IPS-11a (cell line): ENCODE measurements around the gene BUB1.
"Not testable (repeated sequence)": the region's sequence is repeated elsewhere in the genome, so short reads cannot be mapped to it uniquely, and the experiment has no call there.

ENCODE experiments used
- H3K4me3 ChIP-seq: one replicate; pipeline ENCODE4 v1.5.1; 2013; ENCODE audit warnings: low read depth, low read length, control low read depth

The BUB1 gene

DNA sequence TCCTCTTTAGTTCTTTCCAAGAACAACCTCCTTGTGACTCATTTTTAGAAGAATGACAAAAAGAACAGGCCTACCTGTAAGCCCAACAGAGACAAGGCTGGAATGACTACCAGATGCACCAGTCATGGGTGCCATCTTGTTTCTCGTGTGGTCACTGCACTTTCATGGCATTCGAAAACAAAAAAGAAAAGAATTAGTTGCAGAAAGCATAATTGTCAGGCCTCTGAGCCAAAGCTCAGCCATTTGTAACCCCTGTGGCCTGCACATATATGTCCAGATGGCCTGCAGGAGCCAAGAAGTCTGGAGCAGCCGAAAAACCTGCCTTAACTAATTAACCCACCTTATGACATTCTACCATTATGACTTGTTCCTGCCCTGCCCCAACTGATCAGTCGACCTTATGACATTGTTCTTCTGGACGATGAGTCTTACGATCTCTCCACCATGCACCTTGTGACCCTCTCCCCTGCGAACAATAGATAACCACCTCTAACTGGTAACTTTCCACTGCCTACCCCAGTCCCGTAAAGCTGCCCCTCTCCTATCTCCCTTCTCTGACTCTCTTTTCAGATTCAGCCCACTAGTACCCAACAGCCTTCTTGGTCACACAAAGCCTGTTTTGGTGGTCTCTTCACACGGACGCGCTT lies 13.9 kb upstream of the BUB1 start:
- H3K4me3 ChIP-seq: no peak overlapping the region

DNA sequence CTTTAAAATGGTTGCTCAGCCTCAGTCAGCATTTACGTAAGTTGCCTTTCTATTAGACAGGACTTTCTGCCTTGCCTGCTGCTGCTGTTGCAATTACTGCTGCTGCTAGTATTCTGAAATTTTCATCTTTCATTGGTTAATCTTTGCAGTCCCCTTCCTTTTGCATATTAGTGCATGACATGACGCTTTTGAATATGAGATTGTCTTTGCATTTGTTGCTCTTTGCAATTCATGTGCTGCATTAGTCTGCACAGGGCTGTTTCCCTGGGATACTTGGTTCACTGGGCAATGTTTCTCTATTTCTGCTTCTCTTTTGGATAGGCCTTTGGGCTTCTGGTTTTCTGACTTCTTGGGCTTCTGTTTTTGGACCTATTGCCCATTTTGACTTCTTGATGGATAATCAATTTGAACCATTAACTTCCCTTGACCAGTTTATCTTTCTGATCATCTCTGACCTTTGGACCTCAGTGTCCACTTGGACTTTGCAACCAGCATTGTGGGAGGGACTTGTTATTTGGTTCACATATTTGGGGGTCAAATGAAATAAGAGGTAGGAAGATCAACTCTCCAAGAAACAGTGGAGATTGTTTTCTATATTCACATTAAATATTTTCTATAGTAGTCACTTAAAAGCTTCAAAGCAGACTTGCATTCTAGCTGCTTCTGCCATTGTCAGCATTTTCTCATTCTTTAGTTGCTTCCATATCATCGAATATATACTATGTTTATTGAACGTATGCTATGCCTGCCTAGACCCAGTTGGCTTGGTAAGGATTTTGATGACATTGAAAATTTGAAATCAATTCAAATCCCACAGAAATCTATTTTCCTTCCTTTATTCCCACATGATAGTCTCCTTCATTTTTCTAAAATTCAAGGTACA lies 12.5 kb upstream of the BUB1 start:
- H3K4me3 ChIP-seq: no peak overlapping the region

DNA sequence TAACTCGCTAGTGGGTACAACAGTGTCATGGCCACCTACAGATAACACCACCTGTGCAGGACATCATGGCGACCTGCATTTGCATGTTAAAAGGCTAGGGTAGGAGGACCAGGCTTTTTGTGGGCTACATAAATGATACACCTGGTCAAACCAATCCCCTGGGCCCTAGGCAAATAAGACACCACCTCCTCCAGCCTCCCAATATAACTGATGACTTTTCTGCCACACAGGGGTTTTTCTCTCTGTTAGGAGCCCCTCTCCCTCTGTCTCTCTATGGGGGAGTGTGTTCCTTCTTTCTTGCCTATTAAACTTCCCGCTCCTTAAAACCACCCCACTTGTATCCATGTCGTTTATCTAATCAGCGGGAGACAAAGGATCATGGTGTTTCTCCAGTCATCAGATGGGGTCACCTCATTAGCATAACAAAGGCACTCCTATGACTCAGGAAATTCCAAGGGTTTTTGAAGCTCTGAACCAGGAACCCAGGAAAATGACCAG lies 10.8 kb upstream of the BUB1 start:
- H3K4me3 ChIP-seq: no peak overlapping the region

DNA sequence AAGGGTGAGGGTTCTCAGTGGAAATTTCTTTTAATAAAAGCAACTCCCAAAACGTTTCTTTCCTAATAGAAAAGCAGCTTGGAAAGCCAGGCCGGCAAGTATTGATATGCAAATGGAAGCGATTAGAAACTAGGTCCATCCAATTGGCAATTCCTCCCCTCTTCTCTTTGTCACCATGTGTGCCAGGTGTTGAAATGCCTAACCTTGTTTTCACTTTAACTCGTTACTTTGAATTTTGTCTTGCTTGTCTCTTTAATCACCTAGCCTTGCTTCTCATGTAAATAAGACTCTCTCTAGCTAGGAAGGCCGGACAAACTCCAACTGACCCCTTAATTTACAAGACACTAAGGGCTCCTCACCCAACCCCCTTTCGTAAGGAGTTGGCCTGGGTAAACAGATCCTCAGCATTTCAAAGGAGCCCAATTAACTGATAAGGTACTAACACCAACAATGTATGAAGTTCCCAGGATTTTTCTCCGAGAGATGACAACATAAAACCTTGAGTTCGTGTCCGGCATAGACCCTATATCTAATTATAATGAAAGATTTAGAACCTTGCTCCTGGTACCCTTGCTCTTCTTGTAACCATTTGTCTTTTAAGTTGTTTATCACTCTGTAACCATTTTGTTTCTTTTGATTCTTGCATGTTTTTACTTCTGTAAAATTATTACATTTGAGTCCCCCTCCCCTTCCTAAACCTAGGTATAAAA lies 10.1 kb upstream of the BUB1 start:
- not testable (repeated sequence) for H3K4me3 ChIP-seq

DNA sequence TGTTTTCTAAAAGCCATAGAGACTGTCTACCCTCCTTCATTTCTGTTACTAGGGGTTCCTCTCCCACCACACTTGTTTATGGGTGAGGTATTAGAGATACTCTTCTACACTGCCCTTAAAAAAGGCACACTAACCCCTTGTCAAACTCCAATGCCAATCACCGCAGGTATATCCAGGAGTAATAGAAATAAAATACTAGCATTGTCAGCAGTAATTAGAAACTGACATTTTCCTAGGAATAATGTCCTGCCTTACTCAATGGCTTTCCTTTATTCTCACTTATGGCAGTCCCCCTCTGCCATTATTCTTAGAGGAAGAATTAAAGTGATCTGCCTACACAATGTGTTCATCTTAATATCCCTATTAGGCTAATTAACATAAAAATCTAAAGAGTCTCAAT lies 5.0 kb upstream of the BUB1 start:
- H3K4me3 ChIP-seq: no peak overlapping the region

DNA sequence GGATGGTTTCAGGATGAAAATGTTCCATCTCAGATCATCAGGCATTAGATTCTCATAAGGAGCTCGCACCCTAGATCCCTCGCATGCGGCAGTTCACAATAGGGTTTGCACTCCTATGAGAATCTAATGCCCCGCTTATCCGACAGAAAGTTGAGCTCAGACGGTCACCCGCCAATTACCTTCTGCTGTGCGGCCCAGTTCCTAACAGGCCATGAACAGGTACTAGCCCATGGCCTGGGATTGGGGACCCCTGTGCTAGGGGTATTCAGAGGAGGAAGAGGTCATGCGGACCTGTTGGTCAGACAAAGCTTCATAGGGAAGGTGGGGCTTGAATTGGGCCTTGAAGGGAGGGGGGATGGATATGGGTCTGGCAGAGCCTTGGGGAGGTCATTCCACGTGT lies 4.4 kb upstream of the BUB1 start:
- H3K4me3 ChIP-seq: no peak overlapping the region

DNA sequence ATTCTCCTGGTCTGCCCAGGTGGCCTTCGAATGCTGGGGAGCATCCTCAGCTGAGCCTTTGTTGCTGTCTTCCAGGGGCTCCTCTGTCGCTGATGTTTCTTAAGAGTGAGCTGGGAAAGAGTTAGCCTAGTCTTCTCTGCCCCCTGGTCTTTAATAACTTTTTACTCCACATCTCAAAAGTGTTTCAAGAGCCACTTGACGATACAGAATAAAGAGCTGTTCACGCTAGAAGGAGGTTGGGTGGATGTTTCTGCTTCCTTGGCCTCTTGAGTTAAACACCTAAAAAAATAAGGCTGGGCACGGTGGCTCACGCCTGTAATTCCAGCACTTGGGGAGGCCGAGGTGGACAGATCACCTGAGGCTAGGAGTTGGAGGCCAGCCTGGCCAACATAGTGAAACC lies 2.8 kb upstream of the BUB1 start:
- no peak overlapping the region for H3K4me3 ChIP-seq

DNA sequence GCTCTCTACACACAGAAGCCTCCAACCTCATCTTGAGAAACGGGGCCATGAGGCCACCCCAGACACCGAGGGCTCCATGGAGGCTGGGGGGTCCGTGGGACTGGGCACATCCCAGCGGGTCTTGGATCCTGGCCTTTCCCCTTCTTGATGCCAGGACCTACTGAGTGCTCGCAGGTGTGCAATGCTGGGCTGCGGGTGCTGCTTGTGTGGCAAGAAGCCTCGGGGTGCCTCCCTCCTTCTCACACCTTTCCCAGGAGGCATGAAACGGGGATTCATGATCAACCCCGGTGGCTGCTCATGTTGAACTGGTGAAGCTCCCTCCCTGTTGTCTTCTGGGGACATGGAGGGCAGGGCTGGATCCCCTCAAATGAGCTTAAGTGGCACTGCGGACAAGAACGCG lies 2.0 kb upstream of the BUB1 start:
- H3K4me3 ChIP-seq: no peak overlapping the region

DNA sequence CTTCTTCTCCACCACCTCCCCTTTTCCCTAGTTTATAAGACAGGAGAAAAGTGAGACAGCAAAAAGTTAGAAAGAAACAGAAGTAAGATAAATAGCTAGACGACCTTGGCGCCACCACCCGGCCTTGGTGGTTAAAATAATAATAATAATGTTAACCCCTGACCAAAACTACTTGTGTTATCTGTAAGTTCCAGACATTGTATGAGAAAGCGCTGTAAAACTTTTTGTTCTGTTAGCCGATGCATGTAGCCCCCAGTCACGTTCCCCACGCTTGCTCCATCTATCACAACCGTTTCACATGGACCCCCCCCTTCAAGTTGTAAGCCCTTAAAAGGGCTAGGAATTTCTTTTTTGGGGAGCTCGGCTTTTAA lies 1.5 kb upstream of the BUB1 start:
- no peak overlapping the region for H3K4me3 ChIP-seq

DNA sequence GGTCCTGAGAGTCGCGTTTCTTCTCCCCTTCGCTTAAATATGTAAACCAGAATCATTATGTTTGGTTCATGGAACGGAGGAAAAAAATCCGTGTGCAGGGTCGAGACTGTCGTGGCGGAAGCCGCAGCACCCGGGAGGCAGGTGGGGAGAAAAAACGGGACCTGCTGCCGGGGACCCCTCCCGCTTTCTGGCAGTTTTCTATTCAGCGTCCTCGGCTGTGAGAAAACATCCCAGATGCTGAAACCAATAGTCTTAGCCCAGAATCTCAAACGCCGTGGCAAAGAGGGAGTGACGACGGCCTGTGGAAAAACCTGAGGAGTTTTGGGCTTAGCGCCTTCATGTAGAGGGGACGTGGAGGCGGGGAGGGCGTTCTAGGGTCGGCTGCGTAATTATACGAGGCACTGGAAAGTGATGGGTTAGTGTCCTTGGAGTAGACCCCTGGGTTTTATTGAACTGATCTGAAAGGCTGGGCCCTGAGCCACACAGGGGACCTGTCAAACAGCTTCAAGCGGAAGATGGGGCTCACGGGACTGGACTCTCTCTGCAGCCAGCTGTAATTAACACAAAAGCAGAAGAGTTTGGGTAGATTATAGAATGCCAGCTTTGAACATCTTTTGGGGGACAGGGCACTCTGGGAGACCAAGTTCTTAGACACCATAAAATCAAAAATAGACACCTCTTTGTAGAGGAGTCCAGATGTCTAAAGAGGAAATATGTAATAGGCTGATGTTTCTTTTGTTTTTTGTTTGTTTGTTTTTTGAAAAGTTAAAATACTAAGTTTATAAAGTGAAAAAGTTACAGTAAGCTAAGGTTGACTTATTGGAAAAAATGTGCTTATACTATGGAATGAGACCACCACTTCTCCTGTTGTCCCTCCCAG lies 834 bp upstream of the BUB1 start:
- H3K4me3 ChIP-seq: peak overlapping the region; percentile 90

DNA sequence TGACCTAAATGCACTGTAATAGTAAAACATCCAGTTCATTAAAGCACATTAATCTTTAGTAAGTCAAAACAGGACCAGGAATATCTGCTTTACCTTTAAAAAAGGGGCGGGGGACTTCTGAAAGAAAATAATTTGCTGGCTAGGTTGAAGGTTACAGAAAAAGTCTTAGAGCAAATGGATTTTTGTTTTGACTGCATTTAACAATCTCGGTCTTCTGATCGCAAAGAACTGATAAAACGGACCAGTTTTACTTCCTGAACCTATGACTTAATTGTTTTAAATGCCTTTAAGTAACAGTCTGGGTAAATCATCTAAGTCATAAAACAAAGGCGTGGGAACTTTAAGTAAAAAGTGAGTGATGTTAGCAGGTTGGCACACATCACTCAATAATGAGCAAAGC lies 783 bp downstream of the BUB1 start:
- peak overlapping the region; percentile 90 for H3K4me3 ChIP-seq

DNA sequence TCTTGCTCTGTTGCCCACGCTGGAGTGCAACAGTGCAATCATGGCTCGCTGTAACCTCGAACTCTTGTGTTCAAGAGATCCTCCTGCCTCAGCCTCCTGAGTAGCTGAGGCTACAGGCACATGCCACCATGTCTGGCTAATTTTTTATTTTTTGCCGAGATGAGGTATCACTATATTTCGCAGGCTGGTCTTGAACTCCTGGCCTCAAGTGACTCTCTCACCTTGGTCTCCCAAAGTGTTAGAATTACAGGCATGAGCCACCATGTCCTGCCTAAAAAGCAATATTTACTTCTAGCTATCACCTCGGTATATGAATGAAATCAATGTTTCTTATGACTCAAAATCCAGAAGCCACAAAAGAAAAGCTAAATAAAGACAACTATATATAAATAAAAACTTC lies 2.2 kb downstream of the BUB1 start:
- H3K4me3 ChIP-seq: no peak overlapping the region

DNA sequence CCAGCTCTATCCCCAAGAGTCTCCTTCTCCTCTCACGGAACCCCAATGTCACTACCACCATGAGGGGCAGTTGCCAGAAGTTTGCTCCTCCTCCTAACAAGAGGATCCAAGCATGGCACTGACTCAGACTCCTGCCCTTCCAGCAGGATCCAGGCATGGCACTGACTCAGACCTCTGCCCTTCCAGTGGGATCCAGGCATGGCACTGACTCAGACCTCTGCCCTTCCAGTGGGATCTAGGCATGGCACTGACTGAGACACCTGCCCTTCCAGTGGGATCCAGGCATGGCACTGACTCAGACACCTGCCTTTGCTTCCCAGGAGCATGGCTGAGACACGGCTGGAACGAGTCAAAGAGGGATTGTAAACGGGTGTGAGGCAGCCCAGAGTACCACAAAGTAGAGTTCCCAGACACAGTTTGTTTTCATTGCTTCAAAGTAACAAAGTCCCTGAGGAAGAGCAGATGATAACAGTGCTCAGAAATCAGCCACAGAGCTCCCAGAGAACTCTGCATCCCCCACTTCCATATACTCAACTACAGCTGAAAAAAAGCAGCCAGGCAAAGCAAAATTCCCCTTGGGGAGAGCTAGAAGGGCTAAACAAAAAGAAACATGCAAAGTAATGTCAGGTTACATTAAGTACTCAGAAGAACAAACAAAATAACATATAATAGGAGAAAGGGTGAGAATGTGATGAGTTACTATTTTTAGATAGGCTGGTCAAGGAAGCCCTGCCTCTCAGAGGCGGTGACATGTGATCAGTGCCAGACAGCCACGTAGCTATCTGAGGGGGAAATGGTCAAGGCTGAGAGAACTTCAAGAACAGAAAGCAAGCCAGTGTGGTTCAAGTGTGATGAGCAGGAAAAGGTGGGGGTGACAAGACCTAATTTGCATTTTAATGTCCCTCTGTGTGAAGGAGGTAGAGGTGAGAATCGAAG lies 3.0 kb downstream of the BUB1 start:
- H3K4me3 ChIP-seq: no peak overlapping the region

DNA sequence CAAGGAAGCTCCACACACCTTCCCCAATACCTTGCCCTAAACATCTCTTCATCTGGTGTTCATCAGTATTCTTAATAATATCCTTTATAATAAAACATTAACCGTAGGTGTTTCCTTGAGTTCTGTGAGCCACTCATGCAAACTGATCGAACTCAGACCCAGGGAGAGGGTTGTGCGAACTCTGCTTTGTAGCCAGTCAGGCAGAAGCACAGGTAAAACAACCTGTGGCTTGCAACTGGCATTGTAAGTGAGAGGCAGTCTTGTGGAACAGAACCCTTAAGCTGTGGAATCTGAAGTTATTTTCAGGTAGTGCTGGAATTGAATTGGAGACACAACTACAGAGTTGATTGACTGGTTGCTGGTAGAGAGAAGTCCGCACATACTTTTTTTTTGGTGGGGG lies 4.7 kb downstream of the BUB1 start:
- no peak overlapping the region for H3K4me3 ChIP-seq

DNA sequence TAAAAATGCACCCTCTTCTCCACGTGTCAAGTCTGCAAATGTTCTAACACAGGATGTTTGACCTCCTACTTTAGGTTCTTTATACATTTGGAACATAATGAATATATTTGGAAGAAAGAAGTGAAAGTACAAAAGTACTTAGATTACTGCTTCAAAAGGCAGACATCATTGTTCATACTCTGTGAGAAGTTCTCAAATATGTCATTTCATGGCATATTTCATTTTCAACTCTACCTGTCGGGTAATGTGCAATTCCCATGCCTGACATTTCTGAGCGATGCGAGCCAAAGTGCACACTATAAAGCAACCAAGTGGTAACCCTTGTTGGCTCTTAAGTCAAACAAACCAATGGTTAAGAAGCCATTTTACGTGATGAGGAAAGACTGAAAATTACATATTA lies 7.0 kb downstream of the BUB1 start:
- no peak overlapping the region for H3K4me3 ChIP-seq

DNA sequence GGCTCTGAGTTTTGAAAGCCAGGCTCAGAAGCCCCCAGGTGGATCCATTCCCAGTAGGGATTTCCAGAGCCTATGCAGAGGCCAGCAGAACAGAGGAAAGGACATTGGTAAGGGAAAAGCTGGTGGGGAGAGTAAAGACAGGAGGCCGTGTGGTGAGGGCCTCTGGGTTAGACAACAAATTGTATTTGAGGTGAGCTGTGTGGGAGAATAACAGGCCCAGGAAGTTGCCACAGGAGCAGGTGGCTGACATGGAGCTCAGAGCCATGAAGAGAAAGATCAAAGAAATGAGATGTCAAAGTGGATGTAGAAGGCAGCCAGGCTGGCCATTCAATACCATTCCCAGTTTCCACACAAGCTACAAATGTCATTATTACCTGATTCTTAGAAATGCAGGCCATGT lies 8.8 kb downstream of the BUB1 start:
- H3K4me3 ChIP-seq: no peak overlapping the region

DNA sequence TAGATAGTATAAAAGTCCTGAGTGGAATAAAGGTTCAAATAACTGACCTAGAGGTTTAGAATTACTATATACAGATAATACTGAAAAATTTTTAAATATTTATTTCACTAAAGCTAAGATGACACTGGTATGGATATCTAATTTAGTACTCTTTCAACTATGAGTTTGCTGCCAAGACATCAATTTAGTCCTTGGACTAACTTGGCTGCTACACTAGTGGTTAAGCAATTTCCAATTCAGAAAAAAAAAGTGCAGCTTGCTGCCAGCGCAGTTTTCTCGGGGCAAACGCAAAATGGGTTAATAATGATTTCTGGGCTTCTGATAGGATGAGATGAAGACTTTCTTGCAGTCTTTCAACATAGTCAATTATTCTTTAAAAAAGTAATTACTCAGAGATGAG lies 10.8 kb downstream of the BUB1 start:
- no peak overlapping the region for H3K4me3 ChIP-seq

DNA sequence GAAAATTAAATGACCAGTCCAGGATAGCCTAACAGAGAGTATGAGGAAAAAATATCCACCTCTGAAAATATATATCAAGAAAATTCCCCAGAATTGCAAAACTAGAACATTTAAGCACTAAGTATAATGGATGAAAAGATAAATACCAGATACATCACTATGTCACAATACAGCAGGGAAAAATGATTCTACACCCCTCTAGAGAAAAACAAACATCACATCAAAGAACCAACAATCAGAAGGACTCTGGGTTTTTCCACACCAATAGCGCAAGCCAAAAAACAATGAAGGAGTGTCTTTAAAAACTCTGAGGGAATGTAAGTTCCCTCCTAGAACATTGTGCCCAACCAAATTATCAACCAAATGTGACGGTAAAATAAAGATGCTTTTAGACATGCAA lies 13.7 kb downstream of the BUB1 start:
- no peak overlapping the region for H3K4me3 ChIP-seq

DNA sequence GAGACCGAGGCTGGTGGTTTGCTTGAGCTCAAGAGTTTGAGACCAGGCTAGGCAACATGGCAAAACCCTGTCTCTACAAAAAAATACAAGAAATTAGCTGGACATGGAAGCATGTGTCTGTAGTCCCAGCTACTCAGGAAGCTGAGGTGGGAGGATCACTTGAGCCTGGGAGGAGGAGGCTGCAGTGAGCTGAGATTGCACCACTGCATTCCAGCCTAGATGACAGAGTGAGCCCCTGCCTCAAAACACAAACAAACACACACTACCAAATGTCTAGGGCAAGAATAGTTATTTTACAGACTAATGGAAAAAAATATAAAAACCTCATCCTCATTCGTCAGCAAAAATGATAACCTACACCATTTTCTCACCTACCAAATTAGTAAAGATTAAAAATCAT lies 15.3 kb downstream of the BUB1 start:
- H3K4me3 ChIP-seq: no peak overlapping the region

DNA sequence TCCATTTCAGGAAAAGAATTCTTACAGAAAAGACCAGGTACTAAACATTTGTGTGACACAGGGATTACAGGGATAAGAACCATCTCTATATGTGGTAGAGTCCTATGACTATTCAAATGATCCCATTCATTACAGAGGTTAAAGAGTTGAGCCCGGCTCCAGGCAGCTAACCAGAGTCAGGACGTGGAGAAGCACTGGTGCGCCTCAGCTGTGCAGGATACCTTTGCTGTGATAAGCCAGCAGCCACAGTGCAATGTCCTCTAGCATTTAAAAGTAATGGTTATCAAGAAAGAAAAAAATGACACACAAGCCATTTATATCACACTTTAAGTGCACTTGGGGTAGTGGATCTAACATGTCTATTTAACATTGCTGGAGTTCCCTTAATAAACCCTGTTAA lies 17.3 kb downstream of the BUB1 start:
- H3K4me3 ChIP-seq: no peak overlapping the region
